GM18909 (cell line): Measurements from ENCODE around the gene TMEM238L.

Source experiments
- ATAC-seq: cut with Tn5 transposase; IDR thresholded peaks from one replicate; pipeline ENCODE4 v1.9.1; 2021; ENCODE audit warnings: mild to moderate bottlenecking; ENCODE audit not compliant: unreplicated experiment, poor library complexity

The TMEM238L gene

GRCh38 chr17:10752696-10753095, 51.2 kb downstream of the TMEM238L start:
- no peak for ATAC-seq

- ATAC-seq = no peak
These were observed 52.3 kb downstream of the TMEM238L start for GRCh38 chr17:10751563-10751962.

GRCh38 chr17:10750210-10750609, 53.7 kb downstream of the TMEM238L start:
- no peak for ATAC-seq

- ATAC-seq = no peak
These were observed 55.2 kb downstream of the TMEM238L start for GRCh38 chr17:10748531-10749181.

- ATAC-seq = no peak
These were observed 58.7 kb downstream of the TMEM238L start for GRCh38 chr17:10745231-10745630.
